22Rv1 (cell line): ENCODE measurements around the gene AFF2.

Source experiments
- CTCF ChIP-seq: fragments of 450-650 bp; IDR thresholded peaks from 2 replicates; pipeline ENCODE4 v1.5.1; 2017; ENCODE audit warnings: mild to moderate bottlenecking
- ZFX ChIP-seq: fragments of 450-650 bp; IDR thresholded peaks from 2 replicates; pipeline ENCODE4 v1.6.1; 2017; ENCODE audit warnings: antibody characterized with exemption, borderline replicate concordance

GRCh38 chrX:148537556-148538182 lies 37.3 kb downstream of the AFF2 start:
- TF ChIP-seq CTCF (no peak), ZFX (no peak)
